Mesenchymal stem cell (in vitro differentiated cells and primary cell): ENCODE measurements around the gene GRAMD2A.

Experiments used
- DNase-seq: peaks from one replicate; pipeline ENCODE4 v3.0.0-alpha.2; 2013
- H2AFZ ChIP-seq: one replicate; pipeline ENCODE4 v1.6.1; 2013; ENCODE audit warnings: low read depth, mild to moderate bottlenecking, control low read depth, inconsistent platforms, low read length, moderate library complexity
- H2AK5ac ChIP-seq: 2 replicates; pipeline ENCODE4 v1.6.1; 2013; ENCODE audit warnings: low read length, moderate library complexity, mild to moderate bottlenecking, inconsistent platforms; ENCODE audit not compliant: severe bottlenecking
- H2BK120ac ChIP-seq: one replicate; pipeline ENCODE4 v1.6.1; 2013; ENCODE audit warnings: low read depth, mild to moderate bottlenecking, inconsistent platforms, low read length, moderate library complexity
- H2BK12ac ChIP-seq, 2 experiments: one replicate each; pipeline ENCODE4 v1.6.1; 2013; ENCODE audit warnings: inconsistent platforms in 2 of 2, low read length in 2 of 2, mild to moderate bottlenecking in 2 of 2, moderate library complexity in 2 of 2, control low read depth in 1 of 2
- H2BK15ac ChIP-seq: one replicate; pipeline ENCODE4 v1.6.1; 2013; ENCODE audit warnings: mild to moderate bottlenecking, low read depth, inconsistent platforms; ENCODE audit not compliant: poor library complexity, severe bottlenecking
- H2BK5ac ChIP-seq: 2 replicates; pipeline ENCODE4 v1.6.1; 2013; ENCODE audit warnings: low read depth, mild to moderate bottlenecking, low read length, control low read depth, inconsistent platforms; ENCODE audit not compliant: poor library complexity, severe bottlenecking
- H3K14ac ChIP-seq, 2 experiments: one replicate each; pipeline ENCODE4 v1.6.1; 2013; ENCODE audit warnings: inconsistent platforms in 2 of 2, low read length in 2 of 2, control low read depth in 1 of 2, mild to moderate bottlenecking in 1 of 2, moderate library complexity in 1 of 2
- H3K18ac ChIP-seq, 2 experiments: one replicate each; pipeline ENCODE4 v1.6.1; 2013; ENCODE audit warnings: inconsistent platforms in 2 of 2, low read length in 2 of 2, control low read depth in 1 of 2, low read depth in 1 of 2, mild to moderate bottlenecking in 1 of 2
- H3K23ac ChIP-seq, 2 experiments: one replicate each; pipeline ENCODE4 v1.6.1; 2013; ENCODE audit warnings: inconsistent platforms in 2 of 2, low read length in 2 of 2, mild to moderate bottlenecking in 2 of 2, moderate library complexity in 2 of 2, control low read depth in 1 of 2
- H3K27ac ChIP-seq: 2 replicates; pipeline ENCODE4 v1.5.1; 2013; ENCODE audit warnings: mild to moderate bottlenecking, moderate library complexity, low read length, control low read depth, inconsistent platforms; ENCODE audit not compliant: poor library complexity, severe bottlenecking
- H3K27me3 ChIP-seq, 2 experiments: 2 replicates each; pipeline versions ENCODE4 v1.6.1 to v1.7.0; 2013; ENCODE audit warnings: low read length in 2 of 2, mild to moderate bottlenecking in 2 of 2, moderate library complexity in 2 of 2, control low read depth in 1 of 2, inconsistent platforms in 1 of 2; ENCODE audit not compliant: control insufficient read depth in 1 of 2, insufficient read depth in 1 of 2
- H3K36me3 ChIP-seq, 2 experiments: 2 replicates each; pipeline versions ENCODE4 v1.6.1 to v1.7.0; 2013; ENCODE audit warnings: low read length in 2 of 2, control low read depth in 1 of 2, inconsistent platforms in 1 of 2, low read depth in 1 of 2, mild to moderate bottlenecking in 1 of 2; ENCODE audit not compliant: insufficient read depth in 2 of 2, control insufficient read depth in 1 of 2
- H3K4ac ChIP-seq, 2 experiments: one replicate each; pipeline ENCODE4 v1.6.1; 2013; ENCODE audit warnings: inconsistent platforms in 2 of 2, low read length in 2 of 2, mild to moderate bottlenecking in 2 of 2, moderate library complexity in 2 of 2, control low read depth in 1 of 2, low read depth in 1 of 2
- H3K4me1 ChIP-seq: 2 replicates; pipeline ENCODE4 v1.6.1; 2013; ENCODE audit warnings: low read depth, low read length, control low read depth; ENCODE audit not compliant: control insufficient read depth, insufficient read depth
- H3K4me2 ChIP-seq: 2 replicates; pipeline ENCODE4 v1.6.1; 2013; ENCODE audit warnings: low read length, mild to moderate bottlenecking, inconsistent platforms; ENCODE audit not compliant: poor library complexity, severe bottlenecking
- H3K4me3 ChIP-seq, 2 experiments: 2 replicates each; pipeline versions ENCODE4 v1.5.1 to v1.7.0; 2013; ENCODE audit warnings: low read length in 2 of 2, mild to moderate bottlenecking in 2 of 2, control low read depth in 1 of 2, low read depth in 1 of 2; ENCODE audit not compliant: insufficient read depth in 1 of 2
- H3K79me1 ChIP-seq: replicated peaks from 2 replicates; pipeline ENCODE4 v1.6.1; 2013; ENCODE audit warnings: mild to moderate bottlenecking, control low read depth, low read length, inconsistent platforms; ENCODE audit not compliant: poor library complexity, severe bottlenecking
- H3K9ac ChIP-seq: 2 replicates; pipeline ENCODE4 v1.7.0; 2013; ENCODE audit warnings: mild to moderate bottlenecking, low read length, moderate library complexity
- H3K9me3 ChIP-seq: 2 replicates; pipeline ENCODE4 v1.7.0; 2013; ENCODE audit warnings: mild to moderate bottlenecking, low read length; ENCODE audit not compliant: control insufficient read depth
- H4K8ac ChIP-seq: one replicate; pipeline ENCODE4 v1.6.1; 2013; ENCODE audit warnings: inconsistent platforms, mild to moderate bottlenecking, low read length, moderate library complexity
- H4K91ac ChIP-seq: one replicate; pipeline ENCODE4 v1.6.1; 2013; ENCODE audit warnings: mild to moderate bottlenecking, low read length, inconsistent platforms
- WGBS: methylation state at CpG from one replicate; pipeline ENCODE4 v1.1.7; 2013; ENCODE audit warnings: mixed read lengths; 5-methylcytosine and 5-hydroxymethylcytosine counted together

GRAMD2A gene

GRCh38 chr15:72168131-72168807 lies 29.3 kb downstream of the GRAMD2A start:
- H3K4me3 ChIP-seq, result no peak overlapping the region
- H4K8ac ChIP-seq, result no peak overlapping the region
- no peak overlapping the region for H3K27ac ChIP-seq
- H2BK15ac ChIP-seq, result no peak overlapping the region
- peaks cover 13% of the 10 kb centered on the region for H3K4me1 ChIP-seq
- no peaks in the 10 kb centered on the region for H3K9me3 ChIP-seq
- H3K23ac ChIP-seq, result no peak overlapping the region
- no peak overlapping the region for H4K91ac ChIP-seq
- no peaks in the 10 kb centered on the region for H3K79me1 ChIP-seq
- no peak overlapping the region for H2AK5ac ChIP-seq
- WGBS, result 27% methylated on average over 6 of the region's 7 CpGs
- H3K4ac ChIP-seq, result no peak overlapping the region
- H2AFZ ChIP-seq, result peak overlapping the region; percentile 3
- H3K18ac ChIP-seq, result no peak overlapping the region
- DNase-seq, result peak; percentile 29
- no peaks in the 10 kb centered on the region for H3K36me3 ChIP-seq
- H3K27me3 ChIP-seq, result peaks cover 0 to 58% of the 10 kb centered on the region in 2 experiments
- H2BK120ac ChIP-seq, result no peak overlapping the region
- H3K4me2 ChIP-seq, result no peak overlapping the region
- no peak overlapping the region for H2BK5ac ChIP-seq
- peak overlapping the region in 1 of 2 experiments; percentile 57 for H2BK12ac ChIP-seq
- peak overlapping the region in 1 of 2 experiments; percentile 76 for H3K14ac ChIP-seq
- no peak overlapping the region for H3K9ac ChIP-seq

DNA sequence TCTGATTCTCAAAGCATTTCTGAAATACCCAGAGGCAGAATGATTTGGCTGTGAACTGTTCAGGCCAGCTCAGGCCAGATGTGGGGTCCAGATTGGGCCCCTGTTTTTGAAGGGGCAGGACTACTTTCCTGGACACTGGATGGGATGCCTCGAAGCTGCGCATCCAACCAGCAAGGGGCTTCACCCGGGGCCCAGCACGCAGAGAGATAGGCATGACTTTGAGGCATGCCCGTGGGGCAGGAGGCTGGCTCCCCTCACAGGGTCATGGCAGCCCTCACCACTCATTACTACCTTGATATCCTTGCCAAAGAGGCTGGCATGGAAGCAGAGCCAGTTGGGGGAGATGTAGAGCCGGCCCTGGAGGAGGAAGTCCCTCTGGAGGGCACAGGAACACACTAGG lies 30.1 kb downstream of the GRAMD2A start:
- Histone ChIP-seq H2BK120ac (no peak overlapping the region), H2AFZ (no peak overlapping the region), H3K4me1 (peaks cover 13% of the 10 kb centered on the region), H3K4me2 (no peak overlapping the region), H3K9me3 (no peaks in the 10 kb centered on the region), H2BK15ac (no peak overlapping the region), H3K14ac (no peak overlapping the region), H3K9ac (no peak overlapping the region), H3K36me3 (no peaks in the 10 kb centered on the region), H3K79me1 (no peaks in the 10 kb centered on the region), H3K27ac (no peak overlapping the region), H3K27me3 (peaks cover 0 to 61% of the 10 kb centered on the region in 2 experiments), H3K4me3 (no peak overlapping the region), H3K23ac (no peak overlapping the region), H2BK5ac (no peak overlapping the region), H3K18ac (no peak overlapping the region), H2BK12ac (no peak overlapping the region), H4K8ac (no peak overlapping the region), H4K91ac (no peak overlapping the region), H3K4ac (no peak overlapping the region), H2AK5ac (no peak overlapping the region)
- DNase-seq, result no peak
- WGBS, result 78% methylated on average over 6 of the region's 6 CpGs

DNA sequence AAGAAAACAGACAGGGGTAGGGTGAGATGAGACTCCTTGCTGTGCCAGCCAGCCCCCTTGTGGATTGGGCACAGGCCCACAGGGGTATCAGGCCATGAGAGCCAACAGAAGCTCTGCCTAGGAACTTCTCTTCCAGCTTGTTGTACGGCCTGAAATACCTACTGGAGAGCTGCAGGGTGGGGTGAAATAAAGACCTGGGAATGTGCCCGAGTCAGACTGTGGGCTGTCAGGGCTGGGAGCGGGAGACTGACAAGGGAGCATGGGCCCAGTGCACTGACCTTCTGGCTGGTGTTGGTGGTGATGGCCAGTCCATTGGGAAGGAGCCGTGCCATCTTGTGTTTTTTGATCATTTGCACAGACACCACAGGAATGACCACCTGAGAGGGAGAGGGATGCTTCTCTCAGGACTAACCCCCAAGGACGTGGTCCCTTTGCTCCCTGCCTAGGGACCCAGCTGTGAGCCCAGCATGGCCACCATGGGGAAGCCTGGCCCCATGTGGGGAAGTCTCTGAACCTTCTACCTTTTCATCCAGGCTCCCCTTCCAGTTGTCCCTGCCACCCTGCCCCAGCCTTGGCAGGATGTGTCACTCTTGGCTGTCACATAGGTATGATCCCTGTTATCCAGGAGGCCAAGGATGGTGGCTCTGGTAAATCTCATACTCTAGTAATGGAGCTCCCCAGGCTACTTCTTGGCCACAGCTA lies 30.7 kb downstream of the GRAMD2A start:
- Histone ChIP-seq H2BK15ac (no peak overlapping the region), H3K36me3 (no peaks in the 10 kb centered on the region), H3K9me3 (no peaks in the 10 kb centered on the region), H2BK12ac (no peak overlapping the region), H2BK5ac (no peak overlapping the region), H3K4me1 (peaks cover 13% of the 10 kb centered on the region), H3K4ac (no peak overlapping the region), H3K4me3 (no peak overlapping the region), H3K4me2 (no peak overlapping the region), H2BK120ac (no peak overlapping the region), H2AFZ (no peak overlapping the region), H3K27me3 (peaks cover 0 to 61% of the 10 kb centered on the region in 2 experiments), H3K79me1 (no peaks in the 10 kb centered on the region), H3K23ac (no peak overlapping the region), H3K27ac (no peak overlapping the region), H2AK5ac (no peak overlapping the region), H4K91ac (no peak overlapping the region), H3K9ac (no peak overlapping the region), H3K14ac (no peak overlapping the region), H4K8ac (no peak overlapping the region), H3K18ac (no peak overlapping the region)
- no peak for DNase-seq
- 84% methylated on average over 5 of the region's 5 CpGs for WGBS

- H4K91ac ChIP-seq, result no peak overlapping the region
- no peak overlapping the region for H3K23ac ChIP-seq
- H2BK120ac ChIP-seq, result no peak overlapping the region
- no peak overlapping the region for H2AK5ac ChIP-seq
- H3K27me3 ChIP-seq, result peaks cover 0 to 48% of the 10 kb centered on the region in 2 experiments
- H3K9ac ChIP-seq, result no peak overlapping the region
- no peak overlapping the region for H2AFZ ChIP-seq
- 84% methylated on average over 4 of the region's 4 CpGs for WGBS
- DNase-seq, result no peak
- H3K18ac ChIP-seq, result no peak overlapping the region
- H4K8ac ChIP-seq, result no peak overlapping the region
- no peak overlapping the region for H3K27ac ChIP-seq
- no peak overlapping the region for H2BK5ac ChIP-seq
- H3K9me3 ChIP-seq, result no peaks in the 10 kb centered on the region
- no peak overlapping the region for H2BK12ac ChIP-seq
- H3K4me3 ChIP-seq, result no peak overlapping the region
- no peak overlapping the region for H3K4ac ChIP-seq
- no peaks in the 10 kb centered on the region for H3K79me1 ChIP-seq
- no peaks in the 10 kb centered on the region for H3K36me3 ChIP-seq
- peaks cover 9% of the 10 kb centered on the region for H3K4me1 ChIP-seq
- H2BK15ac ChIP-seq, result no peak overlapping the region
- no peak overlapping the region for H3K14ac ChIP-seq
- no peak overlapping the region for H3K4me2 ChIP-seq
Observed at GRCh38 chr15:72163719-72164118, 33.9 kb downstream of the GRAMD2A start.
